KMS-11 (cell line): ENCODE measurements around the gene HECW1.

Source experiments
- H2AFZ ChIP-seq: fragments of 200-600 bp; sonication (generic); 2 replicates; pipeline ENCODE4 v1.6.1; 2016; ENCODE audit warnings: antibody characterized with exemption, mixed run types, low read depth
- H3K27ac ChIP-seq: fragments of 200-600 bp; sonication (generic); 2 replicates; pipeline ENCODE4 v1.6.1; 2016; ENCODE audit warnings: mild to moderate bottlenecking, mixed run types
- H3K27me3 ChIP-seq: fragments of 200-600 bp; sonication (generic); 2 replicates; pipeline ENCODE4 v1.6.1; 2017; ENCODE audit warnings: mild to moderate bottlenecking, low read depth, mixed run types, moderate library complexity; ENCODE audit not compliant: insufficient read depth
- H3K36me3 ChIP-seq: fragments of 200-600 bp; sonication (generic); 2 replicates; pipeline ENCODE4 v1.6.1; 2017; ENCODE audit warnings: mild to moderate bottlenecking, mixed run types; ENCODE audit not compliant: insufficient read depth
- H3K4me1 ChIP-seq: fragments of 200-600 bp; sonication (generic); 2 replicates; pipeline ENCODE4 v1.6.1; 2016; ENCODE audit warnings: mild to moderate bottlenecking, low read depth, mixed run types; ENCODE audit not compliant: poor library complexity, severe bottlenecking
- H3K4me2 ChIP-seq: fragments of 200-600 bp; sonication (generic); 2 replicates; pipeline ENCODE4 v1.7.0; 2016; ENCODE audit warnings: mild to moderate bottlenecking, mixed run types
- H3K4me3 ChIP-seq: fragments of 200-600 bp; sonication (generic); IDR thresholded peaks from 2 replicates; pipeline ENCODE4 v1.6.1; 2017; ENCODE audit warnings: low read depth, low read length, mixed read lengths; ENCODE audit not compliant: insufficient read depth
- H3K79me2 ChIP-seq: fragments of 200-600 bp; sonication (generic); 2 replicates; pipeline ENCODE4 v1.6.1; 2016; ENCODE audit warnings: low read depth, mixed run types; ENCODE audit not compliant: insufficient read depth
- H3K9ac ChIP-seq: fragments of 200-600 bp; sonication (generic); 2 replicates; pipeline ENCODE4 v1.6.1; 2016; ENCODE audit warnings: mild to moderate bottlenecking, mixed run types
- H4K20me1 ChIP-seq: fragments of 200-600 bp; sonication (generic); 2 replicates; pipeline ENCODE4 v1.6.1; 2016; ENCODE audit warnings: mild to moderate bottlenecking, mixed run types; ENCODE audit not compliant: insufficient read depth
- TF ChIP-seq, protein P1 (sequence below): fragments of 200-600 bp; sonication (generic); conservative IDR thresholded peaks from 2 replicates; pipeline ENCODE4 v1.6.1; 2017; ENCODE audit warnings: low read depth, mild to moderate bottlenecking, antibody characterized with exemption, low read length, moderate library complexity, mixed read lengths

HECW1 gene

DNA sequence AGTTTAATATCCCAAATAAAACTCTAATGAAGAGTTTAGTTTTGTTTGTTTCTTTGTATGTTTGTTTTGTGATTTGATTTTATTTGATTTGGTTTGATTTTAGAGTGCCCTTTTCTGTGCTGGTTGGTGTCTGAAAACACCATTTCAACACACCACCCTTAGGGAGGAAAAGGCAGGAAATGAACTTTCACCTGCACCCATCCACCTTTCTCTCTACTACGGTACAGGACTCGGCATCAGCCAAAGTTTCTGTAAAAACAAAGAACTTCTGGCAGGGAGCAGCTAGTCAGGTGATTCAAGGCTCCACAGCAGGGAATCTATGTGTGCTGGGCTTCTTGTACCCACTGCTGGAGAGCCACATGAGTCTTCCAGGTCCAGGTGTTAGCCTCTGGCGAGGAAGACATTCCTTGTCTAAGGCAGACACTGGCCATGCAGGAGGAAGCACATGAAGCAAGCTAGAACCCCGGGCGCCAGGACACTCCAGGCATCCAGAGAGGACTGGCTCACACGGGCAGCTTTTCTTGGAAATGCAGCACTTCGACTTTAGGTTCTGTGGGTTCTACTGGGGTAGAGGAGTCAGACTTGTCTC lies 448.4 kb downstream of the HECW1 start:
- Histone ChIP-seq H4K20me1 (no peaks in the 10 kb centered on the region), H3K4me3 (no peak overlapping the region)

DNA sequence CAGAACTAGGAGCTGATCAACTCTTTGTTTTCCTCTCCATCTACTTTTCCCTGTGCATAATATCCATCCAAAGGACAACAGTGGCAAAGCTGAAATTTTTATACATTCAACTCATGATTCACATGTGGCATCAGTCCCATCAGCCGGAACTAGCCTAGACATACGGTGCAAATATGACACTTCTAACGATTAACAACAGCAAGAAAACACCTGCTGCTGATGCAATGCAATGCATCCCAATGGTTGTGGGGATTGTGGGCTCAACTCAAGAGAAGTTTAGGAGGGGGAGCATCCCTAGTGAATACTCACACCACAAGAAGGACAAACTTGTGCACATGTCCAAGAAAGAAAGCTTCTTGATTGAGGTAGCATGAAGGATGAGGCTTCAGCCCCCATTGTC lies 449.9 kb downstream of the HECW1 start:
- H3K4me2 ChIP-seq: no peak overlapping the region

More for the DNA sequence above, 448.4 kb downstream of the HECW1 start:
- TF ChIP-seq, protein P1, sequence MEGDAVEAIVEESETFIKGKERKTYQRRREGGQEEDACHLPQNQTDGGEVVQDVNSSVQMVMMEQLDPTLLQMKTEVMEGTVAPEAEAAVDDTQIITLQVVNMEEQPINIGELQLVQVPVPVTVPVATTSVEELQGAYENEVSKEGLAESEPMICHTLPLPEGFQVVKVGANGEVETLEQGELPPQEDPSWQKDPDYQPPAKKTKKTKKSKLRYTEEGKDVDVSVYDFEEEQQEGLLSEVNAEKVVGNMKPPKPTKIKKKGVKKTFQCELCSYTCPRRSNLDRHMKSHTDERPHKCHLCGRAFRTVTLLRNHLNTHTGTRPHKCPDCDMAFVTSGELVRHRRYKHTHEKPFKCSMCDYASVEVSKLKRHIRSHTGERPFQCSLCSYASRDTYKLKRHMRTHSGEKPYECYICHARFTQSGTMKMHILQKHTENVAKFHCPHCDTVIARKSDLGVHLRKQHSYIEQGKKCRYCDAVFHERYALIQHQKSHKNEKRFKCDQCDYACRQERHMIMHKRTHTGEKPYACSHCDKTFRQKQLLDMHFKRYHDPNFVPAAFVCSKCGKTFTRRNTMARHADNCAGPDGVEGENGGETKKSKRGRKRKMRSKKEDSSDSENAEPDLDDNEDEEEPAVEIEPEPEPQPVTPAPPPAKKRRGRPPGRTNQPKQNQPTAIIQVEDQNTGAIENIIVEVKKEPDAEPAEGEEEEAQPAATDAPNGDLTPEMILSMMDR: no peak
- H3K4me2 ChIP-seq: no peak overlapping the region
- H3K9ac ChIP-seq: no peak overlapping the region
- H3K36me3 ChIP-seq: no peaks in the 10 kb centered on the region
- H3K4me1 ChIP-seq: no peaks in the 10 kb centered on the region
- H3K27ac ChIP-seq: no peak overlapping the region
- H3K79me2 ChIP-seq: no peaks in the 10 kb centered on the region
- H2AFZ ChIP-seq: no peak overlapping the region
- no peaks in the 10 kb centered on the region for H3K27me3 ChIP-seq

DNA sequence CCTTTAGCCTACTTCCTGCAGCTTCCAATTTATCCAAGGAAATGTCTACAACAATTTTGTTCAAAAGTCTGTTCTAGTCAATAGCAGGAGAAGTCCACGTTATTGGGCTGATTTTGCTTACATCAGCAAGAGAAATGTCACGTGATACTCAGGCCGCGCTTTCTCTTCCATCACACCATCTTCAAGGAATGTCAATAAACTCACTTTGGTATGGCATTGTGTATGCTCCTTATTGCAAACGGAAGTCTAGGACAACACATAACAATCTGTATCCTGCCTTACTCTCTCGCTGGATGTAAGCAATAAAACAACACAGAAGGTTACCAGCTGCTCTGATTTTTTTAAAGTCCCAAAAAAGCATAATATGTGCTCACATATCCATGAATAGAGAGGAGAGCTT lies 453.3 kb downstream of the HECW1 start:
- Histone ChIP-seq H3K4me1 (no peaks in the 10 kb centered on the region), H3K79me2 (no peaks in the 10 kb centered on the region), H4K20me1 (no peaks in the 10 kb centered on the region), H3K9ac (no peak overlapping the region), H3K4me3 (no peak overlapping the region), H3K27me3 (no peaks in the 10 kb centered on the region), H3K4me2 (no peak overlapping the region), H2AFZ (no peak overlapping the region), H3K36me3 (no peaks in the 10 kb centered on the region), H3K27ac (no peak overlapping the region)
- TF ChIP-seq, protein P1: no peak

More for the DNA sequence above, 449.9 kb downstream of the HECW1 start:
- H3K27ac ChIP-seq: no peak overlapping the region
- no peak overlapping the region for H3K4me3 ChIP-seq
- H2AFZ ChIP-seq: no peak overlapping the region
- no peaks in the 10 kb centered on the region for H3K27me3 ChIP-seq
- no peak overlapping the region for H3K9ac ChIP-seq
- TF ChIP-seq, protein P1: no peak
- no peaks in the 10 kb centered on the region for H3K36me3 ChIP-seq
- no peaks in the 10 kb centered on the region for H3K79me2 ChIP-seq
- H3K4me1 ChIP-seq: no peaks in the 10 kb centered on the region
- H4K20me1 ChIP-seq: no peaks in the 10 kb centered on the region

DNA sequence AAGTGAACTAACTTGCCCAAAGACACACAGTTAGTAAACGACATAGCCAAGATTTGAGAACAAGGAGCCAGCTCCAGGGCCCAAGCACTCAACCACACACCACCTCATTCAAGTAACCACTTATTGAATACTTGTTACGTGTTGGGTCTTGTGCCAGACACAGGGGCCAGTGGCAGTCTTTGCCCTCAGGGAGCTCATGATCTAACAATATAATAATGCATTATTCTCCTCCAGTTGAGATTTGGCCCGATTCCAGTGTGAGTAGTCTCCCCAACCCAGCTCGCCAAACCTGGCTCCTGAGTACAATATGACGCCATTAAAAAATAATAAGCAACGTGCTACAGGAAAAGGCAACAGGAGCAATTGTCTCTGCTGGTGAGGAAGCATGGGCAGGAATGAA lies 456.1 kb downstream of the HECW1 start:
- H3K27ac ChIP-seq: no peak overlapping the region
- H2AFZ ChIP-seq: no peak overlapping the region
- peaks cover 22% of the 10 kb centered on the region for H3K4me1 ChIP-seq
- no peak overlapping the region for H3K9ac ChIP-seq
- TF ChIP-seq, protein P1: no peak
- H3K79me2 ChIP-seq: no peaks in the 10 kb centered on the region
- H3K36me3 ChIP-seq: no peaks in the 10 kb centered on the region
- H3K27me3 ChIP-seq: no peaks in the 10 kb centered on the region
- no peak overlapping the region for H3K4me3 ChIP-seq
- H4K20me1 ChIP-seq: no peaks in the 10 kb centered on the region
- H3K4me2 ChIP-seq: no peak overlapping the region
